ENCODE results near the gene PHKG2. TPM values are rescaled to one million over a fixed set of nuclear protein-coding genes. Genes with fewer than 3 reads are reported as not detected.
A peak's percentile ranks its signal among the peaks of the same experiment; 100 is the strongest.

PHKG2 gene
- total RNA-seq, 1 donor from 2014 or later = 23.6 TPM

GRCh38 chr16:30756781-30757100, 8.5 kb downstream of the PHKG2 start:
- Histone ChIP-seq H3K27me3 (ENCODE audit: control insufficient read depth, insufficient read depth, low read length) (no peaks in the 10 kb centered on the region), H3K36me3 (ENCODE audit: control insufficient read depth, insufficient read depth, low read length) (peaks cover 3% of the 10 kb centered on the region), H3K4me3 (ENCODE audit: low read depth, low read length) (no peak overlapping the region)
- DNase-seq (ENCODE audit: low read depth) = no peak
- TF ChIP-seq, protein P1, sequence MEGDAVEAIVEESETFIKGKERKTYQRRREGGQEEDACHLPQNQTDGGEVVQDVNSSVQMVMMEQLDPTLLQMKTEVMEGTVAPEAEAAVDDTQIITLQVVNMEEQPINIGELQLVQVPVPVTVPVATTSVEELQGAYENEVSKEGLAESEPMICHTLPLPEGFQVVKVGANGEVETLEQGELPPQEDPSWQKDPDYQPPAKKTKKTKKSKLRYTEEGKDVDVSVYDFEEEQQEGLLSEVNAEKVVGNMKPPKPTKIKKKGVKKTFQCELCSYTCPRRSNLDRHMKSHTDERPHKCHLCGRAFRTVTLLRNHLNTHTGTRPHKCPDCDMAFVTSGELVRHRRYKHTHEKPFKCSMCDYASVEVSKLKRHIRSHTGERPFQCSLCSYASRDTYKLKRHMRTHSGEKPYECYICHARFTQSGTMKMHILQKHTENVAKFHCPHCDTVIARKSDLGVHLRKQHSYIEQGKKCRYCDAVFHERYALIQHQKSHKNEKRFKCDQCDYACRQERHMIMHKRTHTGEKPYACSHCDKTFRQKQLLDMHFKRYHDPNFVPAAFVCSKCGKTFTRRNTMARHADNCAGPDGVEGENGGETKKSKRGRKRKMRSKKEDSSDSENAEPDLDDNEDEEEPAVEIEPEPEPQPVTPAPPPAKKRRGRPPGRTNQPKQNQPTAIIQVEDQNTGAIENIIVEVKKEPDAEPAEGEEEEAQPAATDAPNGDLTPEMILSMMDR (IDR thresholded peaks at IDR 0.05; ENCODE audit: insufficient read depth, low read length, poor library complexity, severe bottlenecking) = no peak

DNA sequence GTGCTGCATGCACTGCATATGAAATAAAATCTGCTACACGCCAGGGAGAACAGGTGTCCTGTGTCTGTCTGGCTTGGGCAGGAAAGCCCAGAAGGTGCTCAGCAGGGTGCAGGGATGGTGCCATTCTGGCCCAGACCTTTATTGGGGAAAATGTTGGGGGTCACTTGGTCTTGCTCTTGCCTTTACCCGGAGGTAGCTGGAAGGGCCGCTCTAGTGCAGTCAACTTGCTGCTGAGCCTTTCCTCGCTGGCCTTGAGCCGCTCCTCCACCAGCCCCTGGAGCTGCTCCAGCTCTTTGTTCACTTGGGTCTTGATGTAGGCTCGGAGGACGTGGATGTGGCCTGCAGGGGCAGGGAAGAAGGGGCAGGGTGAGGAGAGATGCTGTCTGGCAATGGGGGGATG, 9.1 kb downstream of the PHKG2 start:
- no peak for DNase-seq (ENCODE audit: low read depth)
- Histone ChIP-seq H3K27me3 (ENCODE audit: control insufficient read depth, insufficient read depth, low read length) (no peaks in the 10 kb centered on the region), H3K36me3 (ENCODE audit: control insufficient read depth, insufficient read depth, low read length) (peaks cover 3% of the 10 kb centered on the region), H3K4me3 (ENCODE audit: low read depth, low read length) (no peak overlapping the region)
- TF ChIP-seq, protein P1 (IDR thresholded peaks at IDR 0.05; ENCODE audit: insufficient read depth, low read length, poor library complexity, severe bottlenecking) = no peak

DNA sequence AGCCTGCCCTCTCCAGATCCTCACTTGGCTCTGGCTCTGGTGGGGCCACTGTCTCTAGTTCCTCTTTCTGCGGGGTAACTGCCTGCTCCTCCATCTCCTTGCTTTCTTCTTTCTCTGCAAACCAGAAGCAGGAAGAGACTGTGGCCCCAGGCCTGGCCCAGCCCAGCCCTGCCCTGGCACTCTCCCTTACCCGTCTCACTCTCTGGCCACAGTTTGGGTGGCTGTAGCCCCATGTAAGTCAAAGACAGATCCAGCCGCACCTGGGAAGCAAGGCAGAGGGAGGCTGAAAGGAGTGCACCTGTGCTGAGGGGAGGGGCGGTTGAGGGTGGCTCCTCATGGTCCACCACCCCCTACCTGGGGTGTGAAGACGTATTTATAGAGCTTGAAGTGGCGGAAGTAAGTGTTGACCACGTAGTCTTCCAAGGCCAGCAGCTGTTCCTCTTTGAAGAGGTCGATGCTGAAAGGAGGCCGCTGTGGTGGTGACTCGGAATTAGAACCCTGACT, 10.8 kb downstream of the PHKG2 start:
- H3K27me3 ChIP-seq (ENCODE audit: control insufficient read depth, insufficient read depth, low read length) = no peaks in the 10 kb centered on the region
- TF ChIP-seq, protein P1 (IDR thresholded peaks at IDR 0.05; ENCODE audit: insufficient read depth, low read length, poor library complexity, severe bottlenecking) = no peak
- H3K4me3 ChIP-seq (ENCODE audit: low read depth, low read length) = no peak overlapping the region
- H3K36me3 ChIP-seq (ENCODE audit: control insufficient read depth, insufficient read depth, low read length) = peaks cover 3% of the 10 kb centered on the region
- DNase-seq (ENCODE audit: low read depth) = no peak

DNA sequence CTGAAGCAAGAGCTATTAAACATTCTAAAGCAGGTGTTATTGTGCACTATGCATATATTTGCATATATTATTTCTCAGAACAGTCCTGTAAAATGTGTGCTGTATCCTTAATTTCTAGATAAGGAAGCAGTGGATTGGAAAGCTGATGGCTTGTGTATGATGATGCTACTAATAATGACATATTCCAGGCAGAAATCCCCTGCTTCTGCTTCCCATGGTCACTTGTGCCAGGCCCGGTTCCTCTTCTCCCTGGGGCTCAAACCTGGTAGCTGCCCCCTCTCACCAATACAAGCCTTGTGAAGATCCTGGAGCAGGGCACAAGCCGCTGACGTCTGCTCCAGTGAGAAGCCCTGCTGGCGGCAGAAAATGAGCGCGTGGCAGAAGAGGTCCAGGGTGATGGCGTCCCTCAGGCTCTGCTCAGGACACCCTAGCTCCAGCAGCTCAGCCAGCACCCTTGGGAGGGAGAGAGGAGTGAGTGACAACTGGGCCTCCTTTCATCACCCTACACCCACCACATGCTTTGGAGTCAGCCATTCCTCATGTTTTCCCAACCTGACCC, 11.9 kb downstream of the PHKG2 start:
- TF ChIP-seq, protein P1 (IDR thresholded peaks at IDR 0.05; ENCODE audit: insufficient read depth, low read length, poor library complexity, severe bottlenecking) = no peak
- Histone ChIP-seq H3K36me3 (ENCODE audit: control insufficient read depth, insufficient read depth, low read length) (peaks cover 6% of the 10 kb centered on the region), H3K27me3 (ENCODE audit: control insufficient read depth, insufficient read depth, low read length) (no peaks in the 10 kb centered on the region), H3K4me3 (ENCODE audit: low read depth, low read length) (no peak overlapping the region)
- no peak for DNase-seq (ENCODE audit: low read depth)

GRCh38 chr16:30760577-30761426, 12.6 kb downstream of the PHKG2 start:
- peak overlapping the region; percentile 82 for H3K4me3 ChIP-seq (ENCODE audit: low read depth, low read length)
- DNase-seq (ENCODE audit: low read depth) = no peak
- TF ChIP-seq, protein P1 (IDR thresholded peaks at IDR 0.05; ENCODE audit: insufficient read depth, low read length, poor library complexity, severe bottlenecking) = no peak
- H3K27me3 ChIP-seq (ENCODE audit: control insufficient read depth, insufficient read depth, low read length) = no peaks in the 10 kb centered on the region
- H3K36me3 ChIP-seq (ENCODE audit: control insufficient read depth, insufficient read depth, low read length) = peaks cover 6% of the 10 kb centered on the region
